GM18870 (cell line): ENCODE data around the gene OR2Z1.
"Not testable (repeated sequence)": the region's sequence is repeated elsewhere in the genome, so short reads cannot be mapped to it uniquely, and the experiment has no call there.

Source experiments
- ATAC-seq: cut with Tn5 transposase; IDR thresholded peaks from one replicate; pipeline ENCODE4 v1.9.1; 2021; ENCODE audit warnings: moderate library complexity; ENCODE audit not compliant: unreplicated experiment

The OR2Z1 gene

DNA sequence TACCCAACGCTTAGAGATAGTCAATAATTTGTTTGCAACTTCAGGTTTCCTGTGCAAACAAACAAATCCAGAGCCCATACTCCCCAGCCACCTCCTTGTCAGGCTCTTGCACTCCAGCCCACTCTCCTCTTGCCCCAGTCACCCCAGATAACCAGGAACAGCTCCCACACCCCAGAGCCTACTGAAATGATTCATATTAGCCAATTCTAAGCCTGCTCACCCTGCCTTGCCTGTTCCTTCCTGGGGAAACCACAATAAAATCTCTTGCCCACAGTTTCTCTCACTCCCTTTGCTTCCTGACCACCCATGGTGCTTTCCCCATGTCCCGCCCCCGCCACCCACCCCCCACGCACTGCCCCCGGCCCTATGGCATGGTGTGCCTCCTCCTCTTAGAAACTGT, 19.1 kb upstream of the OR2Z1 start:
- no peak for ATAC-seq

DNA sequence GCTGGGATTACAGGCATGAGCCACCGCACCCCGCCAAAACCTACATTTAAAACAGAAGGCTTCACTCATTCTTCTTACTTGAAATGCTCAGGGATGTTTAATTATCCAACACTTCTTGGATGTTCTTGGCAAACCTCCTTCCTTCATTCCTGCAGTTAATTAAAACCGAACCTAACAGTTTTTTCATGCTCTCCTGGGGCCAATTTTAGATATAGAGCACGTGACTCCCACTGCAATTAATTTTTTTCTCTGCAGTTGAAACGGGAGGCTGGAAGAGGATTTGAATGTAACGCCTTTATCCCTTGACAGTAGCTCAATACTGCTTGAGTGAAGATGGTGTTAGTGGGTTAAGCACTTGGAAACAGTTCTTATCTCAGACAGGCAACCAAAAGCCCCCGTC, 18.2 kb upstream of the OR2Z1 start:
- no peak for ATAC-seq

DNA sequence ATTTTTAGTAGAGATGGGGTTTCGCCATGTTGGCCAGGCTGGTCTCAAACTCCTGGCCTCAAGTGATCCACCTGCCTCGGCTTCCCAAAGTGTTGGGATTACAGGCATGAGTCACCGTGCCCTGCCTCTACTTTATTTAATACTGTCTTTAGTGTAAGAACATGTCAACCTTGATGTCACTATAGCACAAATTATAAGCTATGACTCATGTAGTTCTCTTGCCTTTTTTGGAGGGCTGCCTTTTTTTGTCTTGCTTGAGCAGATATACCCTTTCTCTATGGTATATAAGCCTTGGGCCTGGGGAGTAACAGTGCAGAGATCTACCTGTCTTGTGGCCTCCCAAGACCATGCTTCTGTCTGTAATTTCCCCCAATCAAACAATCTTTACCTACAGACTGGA, 16.1 kb upstream of the OR2Z1 start:
- ATAC-seq: not testable (repeated sequence)

DNA sequence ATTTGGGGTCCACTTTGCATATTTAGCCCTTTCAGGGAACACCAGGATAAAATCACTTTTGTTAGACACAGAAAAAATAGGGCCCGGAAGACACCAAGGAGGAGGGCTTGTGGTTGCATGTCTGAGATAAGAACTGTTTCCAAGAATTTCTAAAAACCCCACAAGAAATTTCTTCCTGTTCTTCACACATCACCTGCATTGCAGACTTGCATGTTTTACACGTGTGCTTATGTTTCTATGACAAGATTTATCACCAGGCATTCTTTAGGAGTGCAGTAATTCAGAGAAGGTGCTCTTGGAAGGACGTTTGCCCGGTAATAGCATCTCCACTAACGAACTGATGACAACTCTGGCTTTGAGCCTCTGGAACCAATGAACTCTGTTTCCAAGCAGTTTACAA, 15.7 kb upstream of the OR2Z1 start:
- ATAC-seq: no peak

DNA sequence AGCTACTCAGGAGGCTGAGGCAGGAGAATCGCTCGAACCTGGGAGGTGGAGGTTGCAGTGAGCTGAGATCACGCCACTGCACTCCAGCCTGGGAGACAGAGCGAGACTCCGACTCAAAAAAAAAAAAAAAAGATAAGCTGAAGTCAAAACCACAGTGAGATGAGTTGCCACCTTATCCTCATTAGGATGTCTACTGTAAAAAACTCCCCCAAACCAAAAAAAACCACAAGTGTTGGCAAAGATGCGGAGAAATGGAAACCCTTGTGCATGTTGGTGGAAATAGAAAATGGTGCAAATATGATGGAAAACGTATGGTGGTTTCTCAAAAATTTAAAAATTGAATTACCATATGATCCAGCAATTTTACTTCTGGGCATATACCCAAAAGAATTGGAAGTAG, 11.1 kb upstream of the OR2Z1 start:
- ATAC-seq: not testable (repeated sequence)

DNA sequence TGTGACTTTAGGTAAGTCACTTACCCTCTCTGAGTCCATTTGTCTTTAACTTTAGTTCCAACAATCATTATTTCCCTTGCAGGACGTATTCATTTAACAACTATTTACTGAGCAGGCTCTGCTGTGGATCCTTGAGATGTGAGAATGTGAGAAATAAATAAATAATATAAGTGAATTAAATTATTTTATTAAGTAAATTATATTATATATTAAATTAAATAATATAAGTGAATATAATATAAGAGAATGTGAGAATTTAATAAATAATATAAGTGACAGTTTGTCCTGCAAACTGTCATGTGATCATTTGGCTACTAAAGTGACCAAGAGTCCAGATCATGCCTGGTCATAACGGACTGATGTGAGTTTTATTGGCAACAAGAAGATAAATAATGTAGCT, 598 bp downstream of the OR2Z1 start:
- no peak for ATAC-seq

DNA sequence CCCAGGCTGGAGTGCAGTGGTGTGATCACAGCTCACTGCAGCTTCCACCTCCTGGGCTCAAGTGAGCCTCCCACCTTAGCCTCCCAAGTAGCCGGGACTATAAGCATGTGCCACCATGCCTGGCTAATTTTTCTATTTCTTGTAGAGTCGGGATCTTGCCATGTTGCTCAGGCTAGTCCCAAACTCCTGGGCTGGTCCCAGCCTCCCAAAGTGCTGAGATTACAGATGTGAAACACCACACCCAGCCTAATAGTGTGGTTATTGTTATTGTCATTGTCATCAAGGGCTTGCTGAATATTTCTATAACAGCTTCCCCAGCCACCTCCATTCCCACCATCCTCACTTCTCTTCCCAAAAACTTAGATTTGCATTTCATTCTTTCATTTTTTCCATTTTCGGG, 2.8 kb downstream of the OR2Z1 start:
- ATAC-seq: no peak

DNA sequence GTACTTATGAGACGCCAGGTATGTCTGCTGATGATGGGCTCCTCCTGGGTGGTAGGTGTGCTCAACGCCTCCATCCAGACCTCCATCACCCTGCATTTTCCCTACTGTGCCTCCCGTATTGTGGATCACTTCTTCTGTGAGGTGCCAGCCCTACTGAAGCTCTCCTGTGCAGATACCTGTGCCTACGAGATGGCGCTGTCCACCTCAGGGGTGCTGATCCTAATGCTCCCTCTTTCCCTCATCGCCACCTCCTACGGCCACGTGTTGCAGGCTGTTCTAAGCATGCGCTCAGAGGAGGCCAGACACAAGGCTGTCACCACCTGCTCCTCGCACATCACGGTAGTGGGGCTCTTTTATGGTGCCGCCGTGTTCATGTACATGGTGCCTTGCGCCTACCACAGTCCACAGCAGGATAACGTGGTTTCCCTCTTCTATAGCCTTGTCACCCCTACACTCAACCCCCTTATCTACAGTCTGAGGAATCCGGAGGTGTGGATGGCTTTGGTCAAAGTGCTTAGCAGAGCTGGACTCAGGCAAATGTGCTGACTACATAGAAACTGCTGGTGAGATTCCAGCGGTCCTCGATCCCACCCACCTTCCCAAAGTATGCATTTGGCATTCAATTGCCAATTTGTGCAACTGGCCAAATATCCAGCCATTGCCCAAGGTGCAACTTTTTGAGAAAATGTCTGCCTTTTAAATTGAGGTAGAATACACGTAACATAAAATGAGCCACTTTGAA, 10.2 kb downstream of the OR2Z1 start:
- ATAC-seq: no peak

DNA sequence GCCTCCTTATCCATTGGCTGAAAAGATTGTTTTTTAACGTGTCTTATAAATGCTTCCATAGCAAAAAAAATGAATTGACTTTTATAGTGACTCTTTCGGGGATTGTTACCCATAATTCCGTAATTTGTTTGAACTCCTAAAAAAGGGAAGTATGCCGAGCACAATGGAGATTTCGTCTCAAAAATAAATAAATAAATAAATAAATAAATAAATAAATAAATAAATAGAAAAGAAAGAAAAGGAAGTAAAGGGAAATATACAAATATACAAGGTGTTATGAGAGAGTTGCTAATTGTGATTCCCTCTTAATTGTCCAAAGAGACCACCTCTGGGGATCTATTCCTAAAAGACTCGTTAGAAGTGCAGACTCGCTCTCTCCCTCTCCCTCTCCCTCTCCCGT, 16.9 kb downstream of the OR2Z1 start:
- no peak for ATAC-seq

DNA sequence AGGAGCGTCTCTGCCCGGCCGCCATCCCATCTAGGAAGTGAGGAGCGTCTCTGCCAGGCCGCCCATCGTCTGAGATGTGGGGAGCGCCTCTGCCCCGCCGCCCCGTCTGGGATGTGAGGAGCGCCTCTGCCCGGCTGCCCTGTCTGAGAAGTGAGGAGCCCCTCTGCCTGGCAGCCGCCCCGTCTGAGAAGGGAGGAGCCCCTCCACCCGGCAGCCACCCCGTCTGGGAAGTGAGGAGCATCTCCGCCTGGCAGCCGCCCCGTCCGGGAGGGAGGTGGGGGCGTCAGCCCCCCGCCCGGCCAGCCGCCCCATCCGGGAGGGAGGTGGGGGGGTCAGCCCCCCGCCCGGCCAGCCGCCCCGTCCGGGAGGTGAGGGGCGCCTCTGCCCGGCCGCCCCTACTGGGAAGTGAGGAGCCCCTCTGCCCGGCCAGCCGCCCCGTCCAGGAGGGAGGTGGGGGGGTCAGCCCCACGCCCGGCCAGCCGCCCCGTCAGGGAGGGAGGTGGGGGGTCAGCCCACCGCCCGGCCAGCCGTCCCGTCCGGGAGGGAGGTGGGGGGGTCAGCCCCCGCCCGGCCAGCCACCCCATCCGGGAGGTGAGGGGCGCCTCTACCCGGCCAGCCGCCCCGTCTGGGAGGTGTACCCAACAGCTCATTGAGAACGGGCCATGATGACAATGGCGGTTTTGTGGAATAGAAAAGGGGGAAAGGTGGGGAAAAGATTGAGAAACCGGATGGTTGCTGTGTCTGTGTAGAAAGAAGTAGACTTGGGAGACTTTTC, 18.0 kb downstream of the OR2Z1 start:
- ATAC-seq: not testable (repeated sequence)

DNA sequence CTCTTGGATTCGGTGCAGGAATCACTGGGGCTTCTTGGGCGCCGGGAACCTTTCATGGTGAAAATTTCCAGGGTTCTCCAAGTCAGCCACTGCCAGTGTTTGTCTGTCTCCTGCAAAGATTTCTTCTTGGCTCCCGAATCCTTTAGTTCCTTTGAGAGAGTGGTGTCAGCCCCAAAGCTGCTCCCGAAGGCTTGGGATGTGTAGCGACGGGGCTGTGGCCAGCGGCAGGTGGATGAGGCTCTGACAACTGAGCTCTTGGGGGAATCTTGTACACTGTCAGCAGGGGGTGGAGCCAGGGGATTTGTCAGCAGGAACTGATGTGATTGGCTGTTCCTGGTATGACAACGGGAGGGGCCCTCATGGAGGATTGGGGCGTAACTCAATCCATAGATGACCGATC, 45.8 kb downstream of the OR2Z1 start:
- ATAC-seq: not testable (repeated sequence)

DNA sequence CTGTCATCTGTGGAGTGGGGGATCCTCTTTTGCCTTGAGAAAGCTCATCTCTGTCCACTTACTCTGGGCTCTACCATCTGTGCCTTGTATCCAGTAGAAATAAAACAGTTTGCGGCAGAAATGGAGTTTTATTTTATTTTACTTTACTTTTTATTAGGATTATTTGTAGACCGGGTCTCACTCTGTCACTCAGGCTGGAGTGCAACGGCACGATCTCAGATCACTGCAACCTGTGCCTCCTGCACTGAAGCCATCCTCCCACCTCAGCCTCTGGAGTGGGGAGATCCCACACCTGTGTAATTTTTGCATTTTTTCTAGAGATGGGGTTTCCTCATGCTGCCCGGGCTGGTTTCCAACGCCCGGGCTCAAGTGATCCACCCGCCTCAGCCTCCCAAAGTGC, 47.8 kb downstream of the OR2Z1 start:
- ATAC-seq: not testable (repeated sequence)

DNA sequence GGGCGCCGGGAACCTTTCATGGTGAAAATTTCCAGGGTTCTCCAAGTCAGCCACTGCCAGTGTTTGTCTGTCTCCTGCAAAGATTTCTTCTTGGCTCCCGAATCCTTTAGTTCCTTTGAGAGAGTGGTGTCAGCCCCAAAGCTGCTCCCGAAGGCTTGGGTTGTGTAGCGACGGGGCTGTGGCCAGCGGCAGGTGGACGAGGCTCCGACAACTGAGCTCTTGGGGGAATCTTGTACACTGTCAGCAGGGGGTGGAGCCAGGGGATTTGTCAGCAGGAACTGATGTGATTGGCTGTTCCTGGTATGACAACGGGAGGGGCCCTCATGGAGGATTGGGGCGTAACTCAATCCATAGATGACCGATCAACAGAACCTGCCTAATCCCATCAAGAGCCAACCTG, 52.2 kb downstream of the OR2Z1 start:
- ATAC-seq: not testable (repeated sequence)
